Hepatocyte (in vitro differentiated cells): ENCODE data around the gene EXOSC6. TPM values are rescaled to one million over a fixed set of nuclear protein-coding genes. Genes with fewer than 3 reads are reported as not detected.
A peak's percentile ranks its signal among the peaks of the same experiment; 100 is the strongest.

ENCODE experiments used
- DNase-seq: peaks from one replicate; pipeline ENCODE4 v3.0.0-alpha.2; 2016; ENCODE audit warnings: low spot score
- H2AFZ ChIP-seq: fragments of 200-600 bp; sonication (generic); 2 replicates; pipeline ENCODE4 v1.6.0; 2016; ENCODE audit warnings: antibody characterized with exemption, mild to moderate bottlenecking
- H3K27ac ChIP-seq: fragments of 200-600 bp; sonication (generic); 2 replicates; pipeline ENCODE4 v1.5.1; 2016; ENCODE audit warnings: mild to moderate bottlenecking
- H3K27me3 ChIP-seq: fragments of 200-600 bp; sonication (generic); 2 replicates; pipeline ENCODE4 v1.6.1; 2016
- H3K36me3 ChIP-seq: fragments of 200-600 bp; sonication (generic); replicated peaks from 2 replicates; pipeline ENCODE4 v1.5.1; 2016; ENCODE audit warnings: low read depth; ENCODE audit not compliant: insufficient read depth
- H3K4me1 ChIP-seq: fragments of 200-600 bp; sonication (generic); 2 replicates; pipeline ENCODE4 v1.5.1; 2016; ENCODE audit warnings: mild to moderate bottlenecking, moderate library complexity; ENCODE audit not compliant: insufficient read depth
- H3K4me2 ChIP-seq: fragments of 200-600 bp; sonication (generic); 2 replicates; pipeline ENCODE4 v1.6.0; 2016
- H3K4me3 ChIP-seq: fragments of 200-600 bp; sonication (generic); 2 replicates; pipeline ENCODE4 v1.5.1; 2016; ENCODE audit warnings: mild to moderate bottlenecking
- H3K79me2 ChIP-seq: fragments of 200-600 bp; sonication (generic); 2 replicates; pipeline ENCODE4 v1.6.0; 2017; ENCODE audit warnings: mild to moderate bottlenecking
- H3K9me2 ChIP-seq: fragments of 200-600 bp; sonication (generic); replicated peaks from 2 replicates; pipeline ENCODE4 v1.6.0; 2017; ENCODE audit warnings: mild to moderate bottlenecking; ENCODE audit not compliant: insufficient read depth
- H3K9me3 ChIP-seq: fragments of 200-600 bp; sonication (generic); 2 replicates; pipeline ENCODE4 v1.5.1; 2016; ENCODE audit warnings: low read depth, mild to moderate bottlenecking
- H4K20me1 ChIP-seq: fragments of 200-600 bp; sonication (generic); 2 replicates; pipeline ENCODE4 v1.6.0; 2016; ENCODE audit warnings: mild to moderate bottlenecking; ENCODE audit not compliant: insufficient read depth, poor library complexity, severe bottlenecking
- CTCF ChIP-seq: fragments of 200-600 bp; sonication (generic); IDR thresholded peaks from 2 replicates; pipeline ENCODE4 v1.5.1; 2016; ENCODE audit warnings: antibody characterized with exemption, mild to moderate bottlenecking; ENCODE audit not compliant: poor library complexity
- EZH2 ChIP-seq: fragments of 200-600 bp; sonication (generic); IDR thresholded peaks from 2 replicates; pipeline ENCODE4 v1.6.1; 2016; ENCODE audit warnings: antibody characterized with exemption, mild to moderate bottlenecking, borderline replicate concordance
- EZH2phosphoT487 ChIP-seq: fragments of 200-600 bp; sonication (generic); IDR thresholded peaks from one replicate; pipeline ENCODE4 v1.6.1; 2018; ENCODE audit warnings: antibody characterized with exemption, mild to moderate bottlenecking, low read depth, moderate library complexity; ENCODE audit not compliant: unreplicated experiment, severe bottlenecking
- WGBS: methylation state at CpG from one replicate; pipeline ENCODE4 v1.1.6; 2016; ENCODE audit warnings: low lambda C conversion rate; ENCODE audit errors: missing lambda C conversion rate; 5-methylcytosine and 5-hydroxymethylcytosine counted together
- polyA plus RNA-seq: library from polyadenylated mRNA; unstranded; fragments of >200 nt; fragmentation: Nextera tagmentation; extraction: Ambion mirVana; gene quantifications from 2 replicates; pipeline ENCODE4 v1.2.1, GENCODE V29; 2016
- total RNA-seq: library from RNA; depleted of rRNA; stranded (reverse); fragments of >200 nt; gene quantifications from 2 replicates; pipeline ENCODE4 v1.2.3, GENCODE V29; 2014

Gene EXOSC6
- total and polyA plus RNA-seq, 2 experiments from 2014 or later, result 21.4 to 28.7 TPM

GRCh38 chr16:70254965-70255286 lies 3.2 kb upstream of the EXOSC6 start:
- H3K4me1 ChIP-seq, result peaks cover 9% of the 10 kb centered on the region
- no peak overlapping the region for H3K4me2 ChIP-seq
- H3K36me3 ChIP-seq, result no peaks in the 10 kb centered on the region
- no peaks in the 10 kb centered on the region for H3K27me3 ChIP-seq
- no peak overlapping the region for H3K27ac ChIP-seq
- H3K9me3 ChIP-seq, result no peaks in the 10 kb centered on the region
- H2AFZ ChIP-seq, result no peak overlapping the region
- WGBS, result 99% methylated on average over 12 of the region's 12 CpGs
- peaks cover 16% of the 10 kb centered on the region for H4K20me1 ChIP-seq
- H3K4me3 ChIP-seq, result no peak overlapping the region
- peaks cover 10% of the 10 kb centered on the region for H3K79me2 ChIP-seq
- TF ChIP-seq CTCF (no peak), EZH2phosphoT487 (no peak), EZH2 (no peak)
- DNase-seq, result no peak
- H3K9me2 ChIP-seq, result no peaks in the 10 kb centered on the region

GRCh38 chr16:70254180-70254964 lies 2.6 kb upstream of the EXOSC6 start:
- Histone ChIP-seq H3K4me3 (no peak overlapping the region), H3K4me2 (no peak overlapping the region), H3K36me3 (no peaks in the 10 kb centered on the region), H3K9me3 (no peaks in the 10 kb centered on the region), H3K27me3 (no peaks in the 10 kb centered on the region), H3K79me2 (peaks cover 16% of the 10 kb centered on the region), H4K20me1 (peaks cover 22% of the 10 kb centered on the region), H3K9me2 (no peaks in the 10 kb centered on the region), H3K27ac (no peak overlapping the region), H3K4me1 (peaks cover 14% of the 10 kb centered on the region), H2AFZ (no peak overlapping the region)
- WGBS, result 97% methylated on average over 9 of the region's 9 CpGs
- TF ChIP-seq CTCF, result no peak
- TF ChIP-seq EZH2phosphoT487, result no peak
- TF ChIP-seq EZH2, result no peak
- DNase-seq, result no peak

- Histone ChIP-seq H3K9me3 (no peaks in the 10 kb centered on the region), H3K36me3 (no peaks in the 10 kb centered on the region), H3K4me3 (no peak overlapping the region), H4K20me1 (peaks cover 27% of the 10 kb centered on the region), H3K79me2 (peaks cover 23% of the 10 kb centered on the region), H3K4me1 (peaks cover 15% of the 10 kb centered on the region), H3K27me3 (no peaks in the 10 kb centered on the region), H3K9me2 (no peaks in the 10 kb centered on the region), H2AFZ (no peak overlapping the region), H3K4me2 (no peak overlapping the region), H3K27ac (no peak overlapping the region)
- TF ChIP-seq EZH2 (no peak), CTCF (peak; percentile 33), EZH2phosphoT487 (no peak)
- DNase-seq, result peak; percentile 56
- WGBS, result 89% methylated on average over 16 of the region's 16 CpGs
Observed at GRCh38 chr16:70253291-70254106, 1.8 kb upstream of the EXOSC6 start.
